Measurements from ENCODE around the gene CCDC91. TPM values are rescaled to one million over a fixed set of nuclear protein-coding genes. Genes with fewer than 3 reads are reported as not detected.

CCDC91 gene
- total RNA-seq, 1 donor from 2014 or later = 23.5 TPM

- no peaks in the 10 kb centered on the region for H3K36me3 ChIP-seq (ENCODE audit: control insufficient read depth, insufficient read depth, low read length)
- no peak for DNase-seq (ENCODE audit: low read depth)
- H3K4me3 ChIP-seq (ENCODE audit: low read depth, low read length) = no peak overlapping the region
- H3K27me3 ChIP-seq (ENCODE audit: control insufficient read depth, insufficient read depth, low read length) = no peaks in the 10 kb centered on the region
- no peak for TF ChIP-seq CTCF (IDR thresholded peaks at IDR 0.05; ENCODE audit: insufficient read depth, low read length, poor library complexity, severe bottlenecking)
Measured at GRCh38 chr12:28527631-28528249, 337.5 kb downstream of the CCDC91 start.

DNA sequence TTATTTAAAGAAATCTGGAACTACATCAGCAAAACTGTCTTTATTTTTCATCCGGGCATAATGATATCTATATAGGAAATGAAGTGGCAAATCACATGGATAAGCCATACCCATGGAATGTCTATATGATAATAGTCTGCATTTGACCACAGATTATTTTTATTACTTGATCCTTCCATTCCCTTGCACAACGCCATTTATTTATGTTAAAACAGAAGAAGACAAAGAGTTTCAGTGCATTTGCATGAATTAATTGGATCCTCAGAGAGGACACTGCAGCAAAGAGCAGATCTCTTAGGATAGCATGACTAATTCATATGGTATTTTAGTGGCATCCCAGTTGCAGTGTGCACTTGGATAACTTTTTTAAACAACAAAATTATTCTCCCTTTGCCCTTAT is 345.0 kb downstream of the CCDC91 start:
- Histone ChIP-seq H3K4me3 (ENCODE audit: low read depth, low read length) (no peak overlapping the region), H3K36me3 (ENCODE audit: control insufficient read depth, insufficient read depth, low read length) (no peaks in the 10 kb centered on the region), H3K27me3 (ENCODE audit: control insufficient read depth, insufficient read depth, low read length) (no peaks in the 10 kb centered on the region)
- no peak for TF ChIP-seq CTCF (IDR thresholded peaks at IDR 0.05; ENCODE audit: insufficient read depth, low read length, poor library complexity, severe bottlenecking)
- no peak for DNase-seq (ENCODE audit: low read depth)

GRCh38 chr12:28536088-28536487 is 345.8 kb downstream of the CCDC91 start:
- no peaks in the 10 kb centered on the region for H3K27me3 ChIP-seq (ENCODE audit: control insufficient read depth, insufficient read depth, low read length)
- no peaks in the 10 kb centered on the region for H3K36me3 ChIP-seq (ENCODE audit: control insufficient read depth, insufficient read depth, low read length)
- no peak for DNase-seq (ENCODE audit: low read depth)
- TF ChIP-seq CTCF (IDR thresholded peaks at IDR 0.05; ENCODE audit: insufficient read depth, low read length, poor library complexity, severe bottlenecking) = no peak
- H3K4me3 ChIP-seq (ENCODE audit: low read depth, low read length) = no peak overlapping the region

GRCh38 chr12:28537474-28537873 is 347.2 kb downstream of the CCDC91 start:
- DNase-seq (ENCODE audit: low read depth) = no peak
- no peaks in the 10 kb centered on the region for H3K36me3 ChIP-seq (ENCODE audit: control insufficient read depth, insufficient read depth, low read length)
- H3K4me3 ChIP-seq (ENCODE audit: low read depth, low read length) = no peak overlapping the region
- no peaks in the 10 kb centered on the region for H3K27me3 ChIP-seq (ENCODE audit: control insufficient read depth, insufficient read depth, low read length)
- TF ChIP-seq CTCF (IDR thresholded peaks at IDR 0.05; ENCODE audit: insufficient read depth, low read length, poor library complexity, severe bottlenecking) = no peak

GRCh38 chr12:28539691-28540323 is 349.6 kb downstream of the CCDC91 start:
- DNase-seq (ENCODE audit: low read depth) = no peak
- no peak overlapping the region for H3K4me3 ChIP-seq (ENCODE audit: low read depth, low read length)
- no peak for TF ChIP-seq CTCF (IDR thresholded peaks at IDR 0.05; ENCODE audit: insufficient read depth, low read length, poor library complexity, severe bottlenecking)
- H3K36me3 ChIP-seq (ENCODE audit: control insufficient read depth, insufficient read depth, low read length) = no peaks in the 10 kb centered on the region
- no peaks in the 10 kb centered on the region for H3K27me3 ChIP-seq (ENCODE audit: control insufficient read depth, insufficient read depth, low read length)

DNA sequence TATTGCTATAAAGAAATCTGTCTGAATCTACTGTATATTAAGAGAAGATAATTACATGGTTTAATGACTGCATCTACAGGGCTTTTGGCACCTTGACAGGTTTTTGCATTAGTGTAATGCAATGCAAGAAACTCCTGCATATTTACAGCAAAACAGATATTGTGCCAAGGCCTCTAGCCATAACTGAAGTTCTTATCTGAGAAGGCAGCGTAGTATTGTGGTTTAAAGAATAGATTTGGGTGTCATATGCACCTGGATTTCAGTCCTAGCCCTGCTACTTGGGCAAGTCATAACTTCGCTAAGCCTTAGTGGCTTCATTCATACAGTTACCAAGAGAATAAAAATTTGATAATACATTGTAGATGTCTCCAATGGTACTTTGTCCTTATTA is 350.1 kb downstream of the CCDC91 start:
- H3K4me3 ChIP-seq (ENCODE audit: low read depth, low read length) = no peak overlapping the region
- H3K27me3 ChIP-seq (ENCODE audit: control insufficient read depth, insufficient read depth, low read length) = no peaks in the 10 kb centered on the region
- no peak for TF ChIP-seq CTCF (IDR thresholded peaks at IDR 0.05; ENCODE audit: insufficient read depth, low read length, poor library complexity, severe bottlenecking)
- no peaks in the 10 kb centered on the region for H3K36me3 ChIP-seq (ENCODE audit: control insufficient read depth, insufficient read depth, low read length)
- DNase-seq (ENCODE audit: low read depth) = no peak

All from kidney epithelial cell (primary cell).